Right lobe of liver (tissue), 4 donors: ENCODE measurements around the gene PNPLA1.

ENCODE experiments used
- POLR2A ChIP-seq: fragments of 450-650 bp; IDR thresholded peaks from one replicate; pipeline ENCODE4 v1.6.1; 2017; ENCODE audit warnings: antibody characterized with exemption, mild to moderate bottlenecking
- TF ChIP-seq, protein P1 (sequence below), 4 donors: fragments of 200-600 bp in 3 of 4; fragments of 450-650 bp in 1 of 4; IDR thresholded peaks; one replicate each; pipeline versions ENCODE4 v1.5.1 to v1.8.0; 2016 to 2022; ENCODE audit warnings: antibody characterized with exemption in 4 of 4, mild to moderate bottlenecking in 2 of 4
- donor health status: DM: no; HTN: no; CAD: no.
- donor health status: DM: no; HTN: no; CAD: no.
- donor health status: DM: no; HTN: yes; CAD: no.

DNA sequence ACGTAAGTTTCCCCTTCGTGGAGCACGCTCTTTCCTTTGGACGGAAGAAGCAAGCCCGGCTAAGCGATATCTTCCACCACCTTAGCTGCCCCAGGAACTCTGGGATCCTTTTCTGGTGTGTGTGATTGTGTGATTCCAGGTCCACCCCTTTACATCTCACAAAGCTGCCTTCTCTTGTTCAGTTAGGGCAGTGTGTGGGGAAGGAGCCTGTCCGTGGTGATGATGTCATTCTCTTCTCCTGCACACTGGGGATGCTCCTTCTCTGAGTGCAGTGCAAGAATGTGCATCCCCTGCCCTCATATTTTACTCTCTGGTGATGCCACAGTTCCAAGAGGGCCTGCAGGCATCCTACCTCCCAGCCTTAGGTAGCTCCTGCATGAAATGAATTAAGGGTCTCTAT is 36.5 kb downstream of the PNPLA1 start:
- TF ChIP-seq, protein P1, sequence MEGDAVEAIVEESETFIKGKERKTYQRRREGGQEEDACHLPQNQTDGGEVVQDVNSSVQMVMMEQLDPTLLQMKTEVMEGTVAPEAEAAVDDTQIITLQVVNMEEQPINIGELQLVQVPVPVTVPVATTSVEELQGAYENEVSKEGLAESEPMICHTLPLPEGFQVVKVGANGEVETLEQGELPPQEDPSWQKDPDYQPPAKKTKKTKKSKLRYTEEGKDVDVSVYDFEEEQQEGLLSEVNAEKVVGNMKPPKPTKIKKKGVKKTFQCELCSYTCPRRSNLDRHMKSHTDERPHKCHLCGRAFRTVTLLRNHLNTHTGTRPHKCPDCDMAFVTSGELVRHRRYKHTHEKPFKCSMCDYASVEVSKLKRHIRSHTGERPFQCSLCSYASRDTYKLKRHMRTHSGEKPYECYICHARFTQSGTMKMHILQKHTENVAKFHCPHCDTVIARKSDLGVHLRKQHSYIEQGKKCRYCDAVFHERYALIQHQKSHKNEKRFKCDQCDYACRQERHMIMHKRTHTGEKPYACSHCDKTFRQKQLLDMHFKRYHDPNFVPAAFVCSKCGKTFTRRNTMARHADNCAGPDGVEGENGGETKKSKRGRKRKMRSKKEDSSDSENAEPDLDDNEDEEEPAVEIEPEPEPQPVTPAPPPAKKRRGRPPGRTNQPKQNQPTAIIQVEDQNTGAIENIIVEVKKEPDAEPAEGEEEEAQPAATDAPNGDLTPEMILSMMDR (IDR thresholded peaks at IDR 0.05) = no peak
- no peak for TF ChIP-seq POLR2A
